Natural killer cell (primary cell): ENCODE data around the gene TOMM70. TPM values are rescaled to one million over a fixed set of nuclear protein-coding genes. Genes with fewer than 3 reads are reported as not detected.
A peak's percentile ranks its signal among the peaks of the same experiment; 100 is the strongest.

Experiments
- ATAC-seq, 3 donors: fragments of 150-1000 bp in 2 of 3; fragments of 200-7000 bp in 1 of 3; cut with Tn5 transposase; 1 replicate in 1 of 3; 2 replicates in 2 of 3; pipeline ENCODE4 v1.10.0; 2021; ENCODE audit warnings: mild to moderate bottlenecking in 2 of 3, moderate library complexity in 2 of 3
- DNase-seq, 2 donors: peaks; one replicate each; pipeline versions ENCODE4 v3.0.0 to v3.0.0-alpha.2; 2013 to 2021; ENCODE audit warnings: mixed read lengths in 1 of 2
- H3K27ac ChIP-seq: one replicate; pipeline ENCODE4 v1.5.1; 2013; ENCODE audit warnings: mild to moderate bottlenecking, low read length
- H3K27me3 ChIP-seq: one replicate; pipeline ENCODE4 v1.6.1; 2013; ENCODE audit warnings: low read length; ENCODE audit not compliant: control insufficient read depth, insufficient read depth
- H3K36me3 ChIP-seq: one replicate; pipeline ENCODE4 v1.6.1; 2013; ENCODE audit warnings: low read length; ENCODE audit not compliant: control insufficient read depth, insufficient read depth
- H3K4me1 ChIP-seq: one replicate; pipeline ENCODE4 v1.6.1; 2013; ENCODE audit warnings: low read length; ENCODE audit not compliant: control insufficient read depth, insufficient read depth
- H3K4me3 ChIP-seq: one replicate; pipeline ENCODE4 v1.5.1; 2013; ENCODE audit warnings: low read length
- H3K9me3 ChIP-seq: one replicate; pipeline ENCODE4 v1.6.1; 2013; ENCODE audit warnings: low read length; ENCODE audit not compliant: control insufficient read depth, insufficient read depth
- H3K27ac Mint-ChIP-seq, 2 donors: one replicate each; pipeline ENCODE4 v1.8.0; 2022; ENCODE audit warnings: mild to moderate bottlenecking in 2 of 2, mixed read lengths in 2 of 2, moderate library complexity in 1 of 2
- H3K27me3 Mint-ChIP-seq, 2 donors: one replicate each; pipeline ENCODE4 v1.8.0; 2022; ENCODE audit warnings: low read depth in 2 of 2, mixed read lengths in 2 of 2
- H3K36me3 Mint-ChIP-seq: one replicate; pipeline ENCODE4 v1.8.0; 2022; ENCODE audit warnings: mixed read lengths
- H3K4me1 Mint-ChIP-seq, 2 donors: one replicate each; pipeline ENCODE4 v1.8.0; 2022; ENCODE audit warnings: mixed read lengths in 2 of 2
- H3K4me3 Mint-ChIP-seq: one replicate; pipeline ENCODE4 v1.8.0; 2022; ENCODE audit warnings: mild to moderate bottlenecking, moderate library complexity, mixed read lengths
- H3K9me3 Mint-ChIP-seq, 2 donors: one replicate each; pipeline ENCODE4 v1.8.0; 2022; ENCODE audit warnings: mixed read lengths in 2 of 2
- WGBS: methylation state at CpG from one replicate; pipeline ENCODE4 v1.1.7; 2013; ENCODE audit warnings: missing lambda C conversion rate; ENCODE audit not compliant: insufficient coverage; 5-methylcytosine and 5-hydroxymethylcytosine counted together
- intact Hi-C: fragments of 100-400 bp; cut with micrococcal nuclease; formaldehyde crosslinking; loops from one replicate; pipeline ENCODE4 v1.14.2; 2022
- total RNA-seq, 4 donors: library from RNA; stranded (reverse); fragments of 120-200 nt in 1 of 4; gene quantifications; one replicate each; pipeline versions ENCODE4 v1.2.3 to v1.2.4, GENCODE V29; 2013 to 2022
- TF ChIP-seq, protein P1 (sequence below): fragments of 200-600 bp; IDR thresholded peaks from one replicate; pipeline ENCODE4 v1.8.0; 2022; ENCODE audit warnings: antibody characterized with exemption

Gene TOMM70
- total RNA-seq, 3 donors from 2014 or later (not counting 1 experiment from before 2014, with no cell fraction given), result 19.1 to 26.6 (median 24.0) TPM

DNA sequence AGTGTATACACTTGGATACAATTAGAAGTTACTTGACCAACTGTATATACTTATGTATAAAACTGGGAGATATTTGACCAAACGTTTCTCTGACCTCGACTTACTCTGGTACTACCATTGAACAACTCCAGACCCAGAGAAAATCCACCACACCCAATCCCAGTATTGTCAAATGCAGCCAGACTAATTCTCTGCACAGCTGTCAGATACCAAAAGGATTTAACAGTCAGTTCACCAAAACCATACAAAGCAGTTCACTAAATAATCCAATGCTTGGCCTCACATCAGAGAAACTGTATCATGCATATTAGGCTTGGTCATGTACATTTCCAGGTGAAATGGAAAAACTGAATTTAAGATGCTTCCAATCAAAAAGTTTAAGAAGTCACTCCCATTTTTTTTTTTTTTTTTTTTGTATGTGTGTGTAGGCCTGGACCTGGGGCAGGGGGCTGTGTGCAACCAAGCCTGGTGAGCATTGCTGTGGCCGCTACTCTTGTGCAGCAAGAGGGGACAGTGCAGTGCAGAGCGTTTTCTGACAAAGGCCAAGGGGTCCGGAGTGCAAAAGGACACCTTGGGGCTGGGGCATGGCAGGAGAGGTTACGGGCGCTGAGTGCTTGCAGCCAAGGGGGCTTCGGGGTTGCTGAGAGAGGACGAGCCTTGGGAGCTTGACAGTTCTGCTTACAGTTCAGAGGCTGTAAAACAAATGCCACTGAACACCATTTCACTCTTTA, 1.4 kb downstream of the TOMM70 start:
- no peak overlapping the region for H3K27ac ChIP-seq
- H3K27ac Mint-ChIP-seq, result peak overlapping the region; percentile 95
- no peak for DNase-seq

DNA sequence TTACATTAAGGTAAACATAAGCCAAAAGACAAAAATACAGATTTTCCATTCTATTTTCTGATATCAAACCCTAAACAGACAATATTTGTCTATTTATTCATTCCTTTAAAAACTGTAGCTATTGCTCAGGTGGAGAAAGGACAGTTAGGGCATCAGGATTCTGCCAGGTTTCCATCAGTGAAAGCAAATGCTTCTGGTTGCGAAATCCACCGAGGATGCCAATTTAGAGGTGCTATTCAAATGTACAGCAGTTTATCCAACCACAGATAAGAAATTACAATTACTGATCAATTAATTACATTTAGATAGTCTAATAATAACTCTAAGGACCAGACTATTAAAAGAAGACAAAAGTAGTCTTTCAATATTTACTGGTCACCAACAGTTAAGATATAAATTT, 3.9 kb downstream of the TOMM70 start:
- H3K4me1 ChIP-seq, result peaks cover 18% of the 10 kb centered on the region
- Mint-ChIP-seq H3K4me1 (peaks cover 27 to 48% of the 10 kb centered on the region in 2 donors), H3K27me3 (no peaks in the 10 kb centered on the region), H3K36me3 (no peaks in the 10 kb centered on the region), H3K27ac (peak overlapping the region in 1 of 2 donors; percentile 34), H3K4me3 (no peak overlapping the region), H3K9me3 (no peaks in the 10 kb centered on the region)
- WGBS, result 95% methylated on average over 2 of the region's 2 CpGs
- DNase-seq, result no peak
- ATAC-seq, result no peak
- H3K27me3 ChIP-seq, result no peaks in the 10 kb centered on the region
- TF ChIP-seq, protein P1, sequence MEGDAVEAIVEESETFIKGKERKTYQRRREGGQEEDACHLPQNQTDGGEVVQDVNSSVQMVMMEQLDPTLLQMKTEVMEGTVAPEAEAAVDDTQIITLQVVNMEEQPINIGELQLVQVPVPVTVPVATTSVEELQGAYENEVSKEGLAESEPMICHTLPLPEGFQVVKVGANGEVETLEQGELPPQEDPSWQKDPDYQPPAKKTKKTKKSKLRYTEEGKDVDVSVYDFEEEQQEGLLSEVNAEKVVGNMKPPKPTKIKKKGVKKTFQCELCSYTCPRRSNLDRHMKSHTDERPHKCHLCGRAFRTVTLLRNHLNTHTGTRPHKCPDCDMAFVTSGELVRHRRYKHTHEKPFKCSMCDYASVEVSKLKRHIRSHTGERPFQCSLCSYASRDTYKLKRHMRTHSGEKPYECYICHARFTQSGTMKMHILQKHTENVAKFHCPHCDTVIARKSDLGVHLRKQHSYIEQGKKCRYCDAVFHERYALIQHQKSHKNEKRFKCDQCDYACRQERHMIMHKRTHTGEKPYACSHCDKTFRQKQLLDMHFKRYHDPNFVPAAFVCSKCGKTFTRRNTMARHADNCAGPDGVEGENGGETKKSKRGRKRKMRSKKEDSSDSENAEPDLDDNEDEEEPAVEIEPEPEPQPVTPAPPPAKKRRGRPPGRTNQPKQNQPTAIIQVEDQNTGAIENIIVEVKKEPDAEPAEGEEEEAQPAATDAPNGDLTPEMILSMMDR, result no peak
- H3K4me3 ChIP-seq, result no peak overlapping the region
- intact Hi-C loops, result no loop called here
- no peaks in the 10 kb centered on the region for H3K9me3 ChIP-seq
- H3K27ac ChIP-seq, result no peak overlapping the region
- H3K36me3 ChIP-seq, result no peaks in the 10 kb centered on the region

More for the DNA sequence above, 1.4 kb downstream of the TOMM70 start:
- ATAC-seq, result no peak
- 78% methylated on average over 9 of the region's 9 CpGs for WGBS
- H3K9me3 ChIP-seq, result no peaks in the 10 kb centered on the region
- no peak overlapping the region for H3K4me3 ChIP-seq
- H3K4me3 Mint-ChIP-seq, result peak overlapping the region; percentile 93
- H3K27me3 Mint-ChIP-seq, result no peaks in the 10 kb centered on the region
- H3K4me1 Mint-ChIP-seq, result peaks cover 20 to 41% of the 10 kb centered on the region in 2 donors
- intact Hi-C loops, result loop anchor here (1.0 to 10.0 kb wide), 4 partner anchors 83 to 1275 kb away; partner anchors contain the start of genes CMSS1, PCNP and ZBTB11
- H3K36me3 ChIP-seq, result no peaks in the 10 kb centered on the region
- H3K36me3 Mint-ChIP-seq, result no peaks in the 10 kb centered on the region
- H3K9me3 Mint-ChIP-seq, result no peaks in the 10 kb centered on the region
- peaks cover 18% of the 10 kb centered on the region for H3K4me1 ChIP-seq
- TF ChIP-seq, protein P1, result no peak
- H3K27me3 ChIP-seq, result no peaks in the 10 kb centered on the region

DNA sequence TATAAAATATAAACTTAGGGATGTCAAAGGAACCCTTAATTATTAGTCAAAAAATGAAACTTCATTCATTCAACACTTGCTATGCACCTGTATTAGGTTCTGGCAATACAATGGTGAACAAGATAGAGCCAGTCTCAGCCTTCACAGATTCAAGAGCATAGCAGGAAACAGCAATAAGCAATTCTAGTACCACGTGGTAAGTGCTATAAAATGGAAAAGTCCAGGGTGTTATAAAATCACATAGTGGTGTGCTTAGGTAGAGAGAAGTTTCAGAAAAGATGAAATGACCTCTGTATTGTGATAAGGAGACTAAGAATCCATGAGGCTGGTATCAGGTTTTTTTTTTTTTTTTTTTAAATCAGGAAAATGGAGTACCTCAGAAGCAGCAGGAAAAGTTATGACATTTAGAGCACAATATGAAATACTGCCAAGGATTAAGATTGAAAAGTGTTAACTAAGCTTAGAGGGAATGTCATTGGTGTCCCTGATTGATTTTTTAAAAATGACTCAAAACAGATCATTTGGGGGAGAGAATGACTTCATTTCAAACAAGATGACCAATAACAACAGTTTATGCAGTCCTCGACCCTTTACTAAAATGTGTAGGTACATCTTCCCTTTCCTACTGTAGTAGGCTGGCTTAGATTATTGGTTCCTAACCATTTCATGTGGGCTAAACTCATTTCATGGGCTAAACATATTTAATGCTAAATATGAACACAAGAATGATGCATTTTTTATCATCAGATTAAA, 5.0 kb downstream of the TOMM70 start:
- intact Hi-C loops, result no loop called here
- ATAC-seq (no peak), DNase-seq (no peak)
- H3K36me3 ChIP-seq, result no peaks in the 10 kb centered on the region
- H3K9me3 ChIP-seq, result no peaks in the 10 kb centered on the region
- H3K27ac Mint-ChIP-seq, result no peak overlapping the region
- no peaks in the 10 kb centered on the region for H3K27me3 Mint-ChIP-seq
- no peak overlapping the region for H3K27ac ChIP-seq
- no peaks in the 10 kb centered on the region for H3K27me3 ChIP-seq
- no peaks in the 10 kb centered on the region for H3K9me3 Mint-ChIP-seq
- no peaks in the 10 kb centered on the region for H3K36me3 Mint-ChIP-seq
- 46% methylated on average over 2 of the region's 2 CpGs for WGBS
- peaks cover 25 to 38% of the 10 kb centered on the region in 2 donors for H3K4me1 Mint-ChIP-seq
- H3K4me1 ChIP-seq, result peaks cover 15% of the 10 kb centered on the region
- no peak overlapping the region for H3K4me3 ChIP-seq
- TF ChIP-seq, protein P1, result no peak
- H3K4me3 Mint-ChIP-seq, result no peak overlapping the region
